Anterior cingulate cortex (tissue), 58 donors: ENCODE measurements around the gene PTCD1.
"Not testable (repeated sequence)": the region's sequence is repeated elsewhere in the genome, so short reads cannot be mapped to it uniquely, and the experiment has no call there.

Source experiments
- DNase-seq, 58 donors: peaks; one replicate each; lab custom pipeline; 2025; lab: John Stamatoyannopoulos, UW

Gene PTCD1

GRCh38 chr7:99451936-99452335 lies 13.3 kb upstream of the PTCD1 start:
- peak in 45 of 58 donors; percentile 7 to 81 (median 30) for DNase-seq

GRCh38 chr7:99449326-99449725 lies 10.7 kb upstream of the PTCD1 start:
- no peak for DNase-seq

GRCh38 chr7:99448855-99449254 lies 10.3 kb upstream of the PTCD1 start:
- DNase-seq = no peak

DNA sequence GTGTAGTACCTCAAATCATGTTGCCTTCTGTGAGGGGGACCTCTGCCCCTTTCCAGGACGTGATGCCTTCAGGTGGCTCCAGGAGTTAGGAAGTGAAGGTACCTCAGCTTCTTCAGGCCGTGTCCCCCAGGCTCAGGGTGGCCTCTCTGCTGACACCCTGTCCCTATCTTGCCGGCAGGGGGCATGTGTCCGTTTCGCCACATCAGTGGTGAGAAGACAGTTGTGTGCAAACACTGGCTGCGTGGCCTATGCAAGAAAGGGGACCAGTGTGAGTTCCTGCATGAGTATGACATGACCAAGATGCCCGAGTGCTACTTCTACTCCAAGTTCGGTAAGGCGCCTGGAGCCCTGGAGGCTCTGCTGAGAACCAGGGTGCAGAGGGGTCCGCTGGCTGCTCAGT lies 9.3 kb upstream of the PTCD1 start:
- DNase-seq = no peak

DNA sequence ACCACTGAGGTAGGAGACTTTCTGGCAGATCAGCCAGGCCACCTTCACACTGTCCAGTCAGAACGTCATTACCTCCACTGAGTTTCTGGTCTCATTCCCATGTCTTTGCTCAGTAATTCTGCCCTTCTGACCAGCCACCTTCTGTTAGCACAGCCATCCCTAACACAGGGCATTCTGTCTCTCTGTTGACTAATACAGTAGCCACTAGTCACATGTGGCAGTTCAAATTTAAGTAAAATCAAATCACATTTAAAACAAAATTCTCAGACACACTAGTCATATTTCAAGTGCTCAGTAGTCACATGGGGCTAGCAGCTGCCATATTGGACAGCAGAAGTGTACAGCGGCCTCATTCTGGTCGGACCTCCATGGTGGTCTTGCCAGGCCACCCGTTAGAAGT lies 7.5 kb upstream of the PTCD1 start:
- DNase-seq = no peak

- no peak for DNase-seq
These were observed 1.6 kb upstream of the PTCD1 start for GRCh38 chr7:99440195-99440594.

DNA sequence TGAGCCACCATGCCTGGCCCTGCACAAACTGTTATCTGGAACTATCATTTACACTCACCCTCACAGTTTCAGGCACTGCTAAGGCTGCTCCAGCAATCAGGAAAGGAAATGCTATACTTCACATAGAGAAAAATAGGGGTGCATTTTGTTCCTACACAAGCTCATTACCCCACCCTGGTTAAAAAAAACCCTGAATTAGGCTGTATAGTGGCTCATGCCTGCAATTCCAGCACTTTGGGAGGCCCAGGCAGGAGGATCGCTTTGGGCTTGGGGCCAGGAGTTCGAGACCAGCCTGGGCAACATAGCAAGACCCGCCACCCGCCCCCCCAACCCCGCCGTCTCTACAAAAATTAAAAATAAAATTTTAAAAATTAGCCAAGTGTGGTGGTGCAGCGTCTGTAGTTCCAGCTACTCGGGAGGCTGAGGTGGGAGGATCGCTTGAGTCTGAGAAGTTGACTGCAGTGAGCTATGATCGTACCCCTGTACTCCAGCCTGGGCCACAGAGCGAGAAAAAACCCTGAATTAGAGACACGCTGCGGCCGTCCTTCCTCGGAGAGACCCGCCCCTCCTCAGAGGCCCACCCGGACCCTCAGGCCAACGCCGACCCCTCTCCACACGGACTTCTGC lies 539 bp downstream of the PTCD1 start:
- DNase-seq = no peak

DNA sequence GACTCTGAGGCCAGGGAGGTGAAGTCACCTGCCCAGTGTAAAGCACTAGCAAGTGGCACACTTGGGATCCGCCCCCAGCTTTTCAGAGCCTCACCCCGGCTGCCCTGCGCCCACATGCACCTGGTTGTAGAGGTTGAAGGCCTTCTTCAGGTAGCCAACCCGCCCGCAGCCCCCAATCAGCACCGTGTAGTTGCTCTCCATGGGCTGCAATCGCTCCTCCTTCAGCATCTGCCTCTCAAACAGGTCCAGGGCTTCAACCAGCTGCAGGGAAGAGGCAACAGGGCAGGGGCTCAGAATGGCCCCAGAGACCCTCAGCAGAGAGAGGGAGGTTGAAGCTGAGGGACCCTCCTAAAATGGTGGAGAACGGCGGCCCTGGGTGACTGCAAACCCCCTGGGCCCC lies 5.4 kb downstream of the PTCD1 start:
- no peak for DNase-seq

DNA sequence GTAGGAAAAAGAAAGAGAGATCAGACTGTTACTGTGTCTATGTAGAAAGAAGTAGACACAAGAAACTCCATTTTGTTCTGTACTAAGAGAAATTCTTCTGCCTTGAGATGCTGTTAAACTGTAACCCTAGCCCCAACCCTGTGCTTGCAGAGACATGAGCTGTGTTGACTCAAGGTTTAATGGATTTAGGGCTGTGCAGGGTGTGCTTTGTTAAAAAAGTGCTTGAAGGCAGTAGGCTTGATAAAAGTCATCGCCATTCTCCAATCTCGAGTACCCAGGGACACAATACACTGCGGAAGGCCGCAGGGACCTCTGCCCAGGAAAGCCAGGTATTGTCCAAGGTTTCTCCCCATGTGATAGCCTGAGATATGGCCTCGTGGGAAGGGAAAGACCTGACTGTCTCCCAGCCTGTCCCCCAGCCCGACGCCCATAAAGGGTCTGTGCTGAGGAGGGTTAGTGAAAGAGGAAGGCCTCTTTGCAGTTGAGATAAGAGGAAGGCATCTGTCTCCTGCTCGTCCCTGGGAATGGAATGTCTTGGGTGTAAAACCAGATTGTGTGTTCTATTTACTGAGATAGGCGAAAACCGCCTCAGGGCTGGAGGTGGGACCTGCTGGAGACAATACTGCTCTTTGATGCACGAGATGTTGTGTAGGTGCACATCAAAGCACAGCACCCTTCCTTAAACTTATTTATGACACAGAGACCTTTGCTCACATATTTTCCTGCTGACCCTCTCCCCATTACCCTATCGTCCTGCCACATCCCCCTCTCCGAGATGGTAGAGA lies 6.7 kb downstream of the PTCD1 start:
- DNase-seq = not testable (repeated sequence)

GRCh38 chr7:99429756-99430155 lies 8.8 kb downstream of the PTCD1 start:
- no peak for DNase-seq

DNA sequence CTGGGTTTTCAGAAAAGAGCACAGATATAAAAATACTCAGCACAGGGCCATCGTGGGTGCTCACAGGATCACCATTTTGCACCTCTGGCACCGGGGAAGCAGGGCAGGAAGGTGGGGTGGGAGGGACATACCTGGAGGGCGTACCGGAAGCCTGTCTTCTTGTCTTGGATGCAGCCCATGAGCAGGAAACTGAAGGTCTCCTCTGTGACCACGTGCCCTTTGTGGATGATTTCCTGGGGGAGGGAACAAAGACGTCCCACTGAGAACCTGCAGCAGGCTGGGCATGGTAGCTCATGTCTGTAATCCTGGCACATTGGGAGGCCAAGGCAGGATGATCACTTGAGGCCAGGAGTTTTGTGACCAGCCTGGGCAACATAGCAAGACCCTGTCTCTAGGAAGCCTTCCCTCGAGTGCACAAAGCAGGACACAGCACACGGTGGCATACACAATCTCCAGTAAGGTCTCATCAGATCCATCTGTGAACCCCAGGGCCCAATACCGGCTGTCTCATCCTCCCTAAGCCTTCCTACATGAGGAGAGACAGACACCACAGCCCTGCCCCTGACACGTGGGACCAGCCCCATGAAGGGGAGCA lies 9.5 kb downstream of the PTCD1 start:
- no peak for DNase-seq

- no peak for DNase-seq
These were observed 13.5 kb downstream of the PTCD1 start for GRCh38 chr7:99424932-99425730.

DNA sequence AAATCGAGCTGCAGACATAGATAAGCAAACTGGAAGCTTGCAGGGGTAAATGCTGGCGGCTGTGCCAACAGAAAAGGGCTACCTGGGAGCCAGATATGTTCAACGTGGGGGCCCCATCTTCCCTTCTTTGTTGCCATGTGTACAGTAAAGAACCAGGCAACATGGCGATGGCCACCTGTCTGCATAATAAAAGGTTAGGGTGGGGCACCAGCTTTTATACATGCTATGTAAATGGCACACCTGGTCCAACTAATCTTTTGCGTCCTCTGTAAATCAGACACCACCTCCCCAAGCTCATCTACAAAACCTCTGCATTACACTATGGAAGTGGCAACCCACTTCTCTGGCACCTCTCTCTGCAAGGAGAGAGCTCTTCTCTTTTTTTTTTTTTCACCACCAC lies 16.0 kb downstream of the PTCD1 start:
- no peak for DNase-seq

DNA sequence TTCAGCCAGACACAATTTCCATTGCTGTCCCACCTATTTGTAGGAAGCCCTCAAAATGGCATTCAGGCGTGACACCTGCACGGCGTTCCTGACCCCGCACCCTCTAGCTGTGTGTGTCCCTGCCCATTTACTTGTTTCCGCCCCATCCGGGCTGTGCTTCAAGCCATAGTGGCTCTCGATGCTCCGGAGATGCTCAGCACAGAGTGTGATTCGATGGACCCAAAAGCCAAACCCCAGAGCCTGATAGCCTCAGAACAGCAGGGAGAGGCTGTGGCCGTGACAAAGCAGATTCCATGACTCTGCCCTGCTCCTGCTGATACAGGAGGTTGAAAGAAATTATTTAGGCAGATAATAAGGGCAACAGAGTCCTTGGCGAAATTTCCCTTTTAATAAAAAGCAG lies 16.4 kb downstream of the PTCD1 start:
- DNase-seq = no peak

DNA sequence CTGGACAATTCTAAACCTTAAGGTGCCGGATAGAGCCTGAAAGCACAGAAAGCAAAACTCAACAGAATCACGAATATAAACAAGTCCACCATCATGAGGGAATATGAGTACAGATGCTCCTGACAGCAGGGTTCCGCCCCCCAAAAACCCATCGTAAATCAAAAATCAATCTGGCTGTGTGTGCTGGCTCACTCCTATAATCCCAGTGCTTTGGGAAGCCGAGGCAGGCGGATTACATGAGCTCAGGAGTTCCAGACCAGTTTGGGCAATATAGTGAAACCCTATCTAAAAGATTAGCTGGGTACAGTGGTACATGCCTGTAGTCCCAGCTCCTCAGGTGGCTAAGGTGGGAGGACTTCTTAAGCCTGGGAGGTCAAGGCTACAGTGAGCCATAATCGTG lies 17.6 kb downstream of the PTCD1 start:
- no peak for DNase-seq

- DNase-seq = no peak
These were observed 18.4 kb downstream of the PTCD1 start for GRCh38 chr7:99420213-99420612.

- DNase-seq = no peak
These were observed 19.1 kb downstream of the PTCD1 start for GRCh38 chr7:99419323-99420021.

DNA sequence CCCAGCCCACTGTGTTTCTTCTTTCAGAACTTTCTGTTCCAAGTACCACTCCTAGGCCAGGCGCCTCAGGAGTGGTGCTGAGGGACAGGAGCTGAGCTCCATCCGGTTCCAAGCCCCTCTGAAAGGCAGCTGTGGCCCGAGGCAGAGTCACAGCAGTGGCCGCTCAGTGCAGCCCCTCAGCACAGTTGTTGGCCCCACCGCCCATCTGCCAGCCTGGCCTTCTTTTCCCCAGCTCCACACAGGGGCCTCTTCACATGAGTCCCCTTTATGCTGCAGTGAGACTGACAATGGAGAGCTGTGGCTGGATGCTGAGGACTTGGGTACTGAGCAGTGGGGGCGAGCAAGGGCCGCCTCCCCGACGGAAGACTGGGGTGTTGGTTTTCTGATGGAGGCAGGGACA lies 20.3 kb downstream of the PTCD1 start:
- DNase-seq = no peak

- peak in 36 of 58 donors; percentile 3 to 74 (median 37) for DNase-seq
These were observed 23.0 kb downstream of the PTCD1 start for GRCh38 chr7:99415513-99416127.

GRCh38 chr7:99410635-99411034 lies 28.0 kb downstream of the PTCD1 start:
- DNase-seq = no peak
